A204.1 (cell line): ENCODE data around the gene ALOX5.
"Not testable (repeated sequence)": the region's sequence is repeated elsewhere in the genome, so short reads cannot be mapped to it uniquely, and the experiment has no call there.

Experiments
- FAIRE-seq: peaks from 2 replicates; lab custom pipeline; 2012; peaks lifted over from hg19 to GRCh38; lab: Jason Lieb, UNC

Gene ALOX5

DNA sequence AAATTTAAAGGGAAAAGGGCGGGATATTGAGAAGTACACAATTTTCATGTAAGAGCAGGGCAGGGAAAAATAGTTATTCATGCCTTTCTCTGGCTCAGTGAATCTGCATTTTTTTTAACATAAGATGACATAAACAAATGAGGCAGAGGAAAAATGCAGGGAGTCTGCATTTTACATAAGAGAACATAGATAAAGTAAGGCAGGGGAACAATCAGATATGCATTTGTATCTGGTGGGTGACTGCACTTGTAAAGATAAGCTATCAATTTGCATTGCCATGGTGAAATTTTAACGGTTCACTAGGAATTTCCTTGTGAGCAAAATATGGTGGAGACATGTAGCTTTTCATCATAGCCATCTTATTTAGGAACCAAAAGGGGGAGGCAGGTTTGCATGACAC lies 33.5 kb downstream of the ALOX5 start:
- FAIRE-seq: no peak

DNA sequence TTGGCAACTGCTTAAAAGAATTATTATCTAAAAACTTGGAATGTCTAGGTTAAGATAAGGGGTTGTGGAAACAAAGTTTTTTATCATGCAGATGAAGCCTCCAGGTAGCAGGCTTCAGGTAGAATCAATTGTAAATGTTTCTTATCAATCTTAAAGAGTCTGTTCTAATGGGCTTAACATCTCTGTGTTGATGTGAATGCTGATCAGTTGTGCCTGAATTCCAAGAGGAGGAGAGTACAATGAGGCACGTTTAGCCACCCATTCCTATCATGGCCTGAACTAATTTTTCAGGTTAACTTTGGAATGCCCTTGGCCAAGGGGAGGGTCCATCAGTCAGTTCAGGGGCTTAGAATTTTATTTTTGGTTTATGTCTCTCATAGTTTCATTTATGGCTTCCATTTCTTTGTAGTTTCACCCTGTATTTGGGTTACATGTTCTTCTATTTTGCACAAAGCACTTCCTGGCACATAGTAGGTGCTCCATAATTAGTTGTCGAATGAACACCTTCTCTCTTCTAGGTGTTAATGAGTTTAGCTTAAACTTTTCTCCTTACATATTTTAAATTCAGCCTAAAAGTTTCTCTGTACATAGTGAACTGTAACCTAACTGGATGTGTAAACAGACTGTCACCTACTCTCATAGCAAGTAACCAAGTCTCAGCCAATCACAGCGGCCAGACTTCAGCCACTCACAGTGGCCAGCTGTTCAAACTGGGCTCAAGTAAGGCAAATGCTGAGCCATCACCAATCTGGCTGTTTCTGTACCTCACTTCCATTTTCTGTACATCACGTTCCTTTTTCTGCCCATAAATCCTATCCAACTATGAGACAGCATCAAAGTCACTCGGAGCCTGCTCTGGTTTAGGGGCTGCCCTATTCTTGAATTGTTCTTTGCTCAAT lies 34.7 kb downstream of the ALOX5 start:
- no peak for FAIRE-seq

DNA sequence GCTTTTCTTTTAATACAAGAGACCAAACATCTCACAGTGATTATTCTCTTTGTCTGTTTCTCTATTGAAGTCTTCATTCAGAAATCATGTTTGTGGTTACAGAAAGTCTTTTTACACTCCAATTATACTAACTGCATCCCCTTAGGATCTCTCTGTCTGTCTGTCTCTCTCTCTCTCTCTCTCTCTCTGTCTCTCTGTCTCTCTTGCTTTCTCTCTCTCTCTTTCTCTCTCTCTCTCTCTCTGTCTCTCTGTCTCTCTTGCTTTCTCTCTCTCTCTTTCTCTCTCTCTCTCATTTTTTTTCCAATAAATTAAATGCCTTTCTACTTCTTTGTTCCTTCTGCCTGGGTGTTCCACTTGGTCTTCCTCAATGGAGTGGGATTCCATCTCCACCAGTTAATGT lies 35.3 kb downstream of the ALOX5 start:
- FAIRE-seq: not testable (repeated sequence)

DNA sequence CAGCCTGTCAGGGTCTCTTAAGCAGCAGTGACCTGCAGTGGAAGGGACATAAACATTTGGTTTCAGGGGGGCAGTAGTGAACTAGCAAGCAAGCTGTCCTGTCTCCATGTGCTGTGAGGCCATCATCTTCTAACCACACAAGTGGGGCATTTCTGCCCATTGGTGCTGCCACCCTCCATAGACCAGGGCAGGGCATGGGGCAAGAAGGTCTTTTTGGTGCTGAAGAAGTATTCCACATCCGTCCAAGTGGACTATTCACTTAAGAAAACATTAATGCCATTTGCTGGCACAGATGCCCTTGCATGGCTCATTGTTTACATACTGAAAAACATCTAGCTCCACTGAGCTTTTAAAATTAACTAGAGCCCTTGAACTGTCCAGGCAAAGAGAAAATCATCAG lies 35.8 kb downstream of the ALOX5 start:
- no peak for FAIRE-seq

DNA sequence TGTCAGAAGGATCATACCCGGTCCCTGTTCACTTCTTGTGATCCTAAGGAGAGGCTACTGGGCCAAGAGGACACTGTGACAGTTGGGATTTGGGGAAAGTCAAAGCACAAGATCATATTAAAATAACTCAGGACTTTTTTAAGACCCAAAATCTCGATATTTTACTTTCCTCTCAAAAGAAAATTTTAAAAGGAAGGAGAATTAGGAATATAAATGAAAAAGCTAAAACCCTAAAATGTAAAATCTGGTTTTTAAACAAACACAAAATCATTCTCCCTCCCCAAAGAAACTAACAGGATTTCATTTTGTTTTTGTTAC lies 36.4 kb downstream of the ALOX5 start:
- no peak for FAIRE-seq

DNA sequence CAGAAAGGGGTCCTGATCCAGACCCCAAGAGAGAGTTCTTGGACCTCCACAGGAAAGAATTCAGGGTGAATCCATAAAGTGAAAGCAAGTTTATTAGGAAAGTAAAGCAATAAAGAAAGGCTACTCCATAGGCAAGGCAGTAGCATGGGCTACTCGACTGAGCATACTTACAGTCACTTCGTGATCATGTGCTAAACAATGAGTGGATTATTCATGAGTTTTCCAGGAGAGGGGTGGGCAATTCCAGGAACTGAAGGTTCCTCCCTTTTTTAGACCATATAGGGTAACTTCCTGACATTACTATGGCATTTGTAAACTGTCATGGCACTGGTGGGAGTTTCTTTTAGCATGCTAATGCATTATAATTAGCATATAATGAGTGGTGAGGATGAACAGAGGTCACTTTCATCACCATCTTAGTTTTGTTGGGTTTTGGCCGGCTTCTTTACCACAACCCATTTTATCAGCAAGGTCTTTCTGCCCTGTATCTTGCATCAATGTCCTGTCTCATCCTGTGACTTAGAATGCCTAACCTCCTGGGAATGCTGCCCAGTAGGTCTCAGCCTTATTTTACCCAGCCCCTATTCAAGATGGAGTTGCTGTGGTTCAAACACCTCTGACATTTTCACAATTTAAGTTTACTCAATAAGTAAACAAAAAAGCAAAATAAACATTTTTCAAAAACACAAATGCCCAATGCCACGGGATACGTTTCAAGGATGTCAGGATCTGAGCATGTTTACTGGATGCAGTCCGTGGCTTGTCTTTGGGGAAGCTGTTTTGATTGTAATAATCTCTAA lies 37.0 kb downstream of the ALOX5 start:
- no peak for FAIRE-seq

DNA sequence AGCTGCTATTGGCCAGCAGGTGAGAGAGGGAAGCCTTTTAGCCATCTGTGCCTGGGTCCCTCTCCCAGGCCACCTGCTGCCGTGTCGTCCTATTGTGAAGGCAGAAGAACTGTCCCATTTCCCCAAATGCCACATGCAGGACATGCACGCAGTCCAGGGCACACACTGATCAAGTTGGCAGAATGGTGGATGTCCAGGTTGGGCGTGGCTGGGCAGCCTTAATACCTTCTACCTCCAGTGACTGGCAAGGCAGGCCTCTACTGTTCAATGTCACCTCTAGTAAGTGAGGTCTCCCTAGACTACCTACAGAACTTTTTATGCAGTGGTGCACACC lies 37.6 kb downstream of the ALOX5 start:
- FAIRE-seq: no peak

DNA sequence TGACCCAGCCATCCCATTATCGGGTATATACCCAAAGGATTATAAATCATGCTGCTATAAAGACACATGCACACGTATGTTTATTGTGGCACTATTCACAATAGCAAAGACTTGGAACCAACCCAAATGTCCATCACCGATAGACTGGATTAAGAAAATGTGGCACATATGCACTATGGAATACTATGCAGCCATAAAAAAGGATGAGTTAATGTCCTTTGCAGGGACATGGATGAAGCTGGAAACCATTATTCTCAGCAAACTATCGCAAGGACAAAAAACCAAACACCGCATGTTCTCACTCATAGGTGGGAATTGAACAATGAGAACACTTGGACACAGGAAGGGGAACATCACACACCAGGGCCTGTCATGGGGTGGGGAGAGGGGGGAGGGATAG lies 41.0 kb downstream of the ALOX5 start:
- FAIRE-seq: not testable (repeated sequence)

DNA sequence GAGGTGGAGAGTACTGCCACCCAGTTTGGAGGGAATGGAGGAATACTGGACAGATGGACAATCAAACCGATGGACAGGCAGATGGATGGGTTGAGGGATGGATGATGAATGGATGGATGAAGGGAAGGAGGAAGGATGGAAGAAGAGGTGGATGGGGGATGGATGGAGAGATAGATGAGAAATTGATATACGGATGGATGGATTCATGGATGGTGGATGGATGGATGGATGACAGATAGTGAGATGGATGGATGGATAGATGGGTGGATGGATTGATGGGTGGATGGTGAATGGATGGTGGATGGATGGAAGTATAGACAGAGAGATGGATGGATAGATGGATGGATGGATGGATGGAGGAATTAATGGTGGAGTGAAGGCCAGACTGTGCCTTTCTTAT lies 42.6 kb downstream of the ALOX5 start:
- FAIRE-seq: no peak

DNA sequence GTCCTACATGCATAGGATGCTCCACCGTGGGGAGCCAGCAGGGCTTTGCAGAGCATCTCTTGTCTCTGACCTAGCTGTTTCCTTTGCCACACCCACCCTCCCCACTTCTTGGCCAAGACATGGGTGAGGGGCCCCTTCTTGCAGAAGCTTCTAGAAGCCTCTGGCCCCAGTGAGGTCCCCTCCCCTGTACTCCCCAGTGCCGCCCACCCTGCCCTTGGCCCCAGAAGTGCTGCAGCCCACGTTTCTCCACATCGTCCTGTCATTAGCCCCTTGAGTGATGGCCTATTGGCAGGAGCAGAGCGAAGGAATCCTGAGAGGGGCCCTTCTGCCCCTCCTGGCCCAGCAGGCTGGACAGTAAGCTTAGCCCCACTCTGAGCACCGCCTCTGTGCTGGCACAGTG lies 43.7 kb downstream of the ALOX5 start:
- no peak for FAIRE-seq

DNA sequence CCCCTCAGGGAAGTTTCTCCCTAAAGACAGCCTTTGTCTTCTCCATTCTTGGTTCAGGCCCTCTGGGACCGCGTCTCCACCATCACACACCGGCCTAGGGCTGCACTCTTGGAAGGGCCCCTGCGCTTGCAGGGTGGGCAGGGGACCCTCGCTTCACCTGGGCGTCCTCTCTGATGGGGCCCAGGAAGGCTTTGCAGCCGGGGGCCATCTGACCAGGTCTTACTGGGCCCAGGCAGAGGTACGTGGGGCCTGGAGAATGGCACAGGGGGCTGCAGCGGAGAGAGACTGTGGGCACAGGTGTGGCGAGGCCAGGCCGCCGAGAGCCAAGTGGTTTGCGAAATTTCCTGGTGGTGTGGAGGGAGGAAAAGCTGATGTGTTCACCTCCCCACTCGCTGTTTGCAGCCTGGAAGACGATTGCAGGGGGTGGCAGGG lies 44.4 kb downstream of the ALOX5 start:
- no peak for FAIRE-seq

DNA sequence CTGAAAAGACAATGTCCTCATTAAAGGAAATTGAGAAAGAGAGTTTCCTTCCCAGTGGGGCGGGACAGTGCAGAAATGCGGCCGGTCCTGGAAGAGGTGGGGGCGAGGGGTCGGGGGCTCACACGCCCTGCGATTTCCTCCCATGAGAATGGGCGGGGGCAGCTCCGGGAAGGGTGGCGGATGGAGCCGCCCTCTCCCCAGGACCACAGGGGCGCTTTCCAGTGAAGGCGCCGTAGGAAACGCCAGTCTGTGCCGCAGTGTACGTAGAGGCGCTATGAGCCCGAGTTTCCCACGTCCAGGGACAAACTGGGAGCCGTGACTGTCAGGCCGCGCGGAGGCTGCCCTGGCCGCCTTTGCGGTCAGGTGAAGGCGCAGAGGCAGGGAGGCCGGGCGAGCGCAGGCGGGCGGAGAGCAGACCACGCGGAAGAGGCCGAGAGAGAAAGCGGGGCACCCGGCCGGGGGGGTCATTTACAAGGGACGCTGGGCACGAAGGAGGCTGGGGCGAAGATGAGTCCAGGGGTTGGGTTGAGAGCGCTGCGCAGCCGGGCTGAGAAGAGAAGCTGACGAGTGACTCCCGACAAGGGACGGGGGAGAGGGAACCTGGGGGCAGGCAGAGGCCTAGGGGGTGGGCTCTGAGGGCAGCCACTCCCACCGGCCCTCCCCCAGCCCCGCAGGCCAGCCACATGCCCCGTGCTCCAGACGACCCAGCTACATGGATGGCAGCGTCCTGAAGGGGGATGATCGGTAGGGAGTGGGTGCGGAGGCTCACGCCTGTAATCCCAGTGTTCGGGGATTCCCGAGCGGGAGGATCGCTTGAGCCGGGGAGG lies 45.0 kb downstream of the ALOX5 start:
- FAIRE-seq: no peak

DNA sequence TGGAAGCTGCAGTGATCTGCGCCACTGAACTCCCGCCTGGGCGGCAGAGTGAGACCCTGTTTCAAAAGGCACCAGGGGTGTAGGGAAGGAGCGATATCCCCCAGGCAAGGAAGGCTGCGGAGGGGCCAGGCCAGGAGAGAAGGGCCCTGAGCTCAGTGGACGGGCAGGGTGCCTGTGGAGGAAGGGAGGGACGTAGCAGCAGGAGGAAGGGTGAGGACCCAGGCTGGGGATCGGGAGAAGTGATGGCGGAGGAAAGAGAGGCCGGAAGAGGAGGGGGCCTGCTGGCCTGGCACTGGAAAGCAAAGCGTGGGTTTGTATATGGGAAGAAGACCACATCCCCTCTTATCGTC lies 45.6 kb downstream of the ALOX5 start:
- FAIRE-seq: no peak

DNA sequence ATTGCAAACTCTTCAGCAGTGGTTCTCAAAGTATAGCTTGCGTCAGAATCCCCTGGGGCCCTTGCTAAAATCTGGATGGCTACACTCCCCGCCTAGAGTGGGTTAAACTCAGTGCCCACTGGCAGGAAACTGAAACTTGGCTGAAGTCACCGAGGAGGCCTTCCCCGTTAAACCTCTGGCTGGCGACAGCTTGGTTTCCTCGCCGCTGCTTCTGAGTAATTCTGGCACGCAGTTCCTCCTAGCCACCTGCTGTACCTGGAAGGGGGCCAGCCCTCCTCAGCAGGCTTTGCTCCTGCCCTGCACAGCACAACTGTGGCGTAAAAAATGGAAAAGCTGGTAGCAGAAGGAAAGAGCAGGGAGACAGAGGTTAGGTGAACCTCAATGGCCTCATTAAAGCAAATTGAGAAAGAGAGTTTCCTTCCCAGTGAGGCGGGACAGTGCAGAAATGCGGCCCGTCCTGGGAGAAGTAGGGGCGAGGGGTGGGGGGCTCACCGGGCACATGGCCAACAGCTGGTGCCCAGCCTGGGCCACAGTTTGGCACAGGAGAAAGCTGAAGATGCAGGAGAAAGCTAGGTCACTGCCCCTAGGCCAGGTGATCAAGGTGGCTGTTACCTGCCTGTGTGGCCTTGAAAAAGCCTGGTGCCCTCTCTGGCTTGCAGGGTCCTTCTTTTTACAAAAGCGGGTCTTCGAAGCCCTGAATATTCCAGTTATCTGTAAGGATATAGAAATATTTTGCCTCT lies 46.6 kb downstream of the ALOX5 start:
- FAIRE-seq: no peak

DNA sequence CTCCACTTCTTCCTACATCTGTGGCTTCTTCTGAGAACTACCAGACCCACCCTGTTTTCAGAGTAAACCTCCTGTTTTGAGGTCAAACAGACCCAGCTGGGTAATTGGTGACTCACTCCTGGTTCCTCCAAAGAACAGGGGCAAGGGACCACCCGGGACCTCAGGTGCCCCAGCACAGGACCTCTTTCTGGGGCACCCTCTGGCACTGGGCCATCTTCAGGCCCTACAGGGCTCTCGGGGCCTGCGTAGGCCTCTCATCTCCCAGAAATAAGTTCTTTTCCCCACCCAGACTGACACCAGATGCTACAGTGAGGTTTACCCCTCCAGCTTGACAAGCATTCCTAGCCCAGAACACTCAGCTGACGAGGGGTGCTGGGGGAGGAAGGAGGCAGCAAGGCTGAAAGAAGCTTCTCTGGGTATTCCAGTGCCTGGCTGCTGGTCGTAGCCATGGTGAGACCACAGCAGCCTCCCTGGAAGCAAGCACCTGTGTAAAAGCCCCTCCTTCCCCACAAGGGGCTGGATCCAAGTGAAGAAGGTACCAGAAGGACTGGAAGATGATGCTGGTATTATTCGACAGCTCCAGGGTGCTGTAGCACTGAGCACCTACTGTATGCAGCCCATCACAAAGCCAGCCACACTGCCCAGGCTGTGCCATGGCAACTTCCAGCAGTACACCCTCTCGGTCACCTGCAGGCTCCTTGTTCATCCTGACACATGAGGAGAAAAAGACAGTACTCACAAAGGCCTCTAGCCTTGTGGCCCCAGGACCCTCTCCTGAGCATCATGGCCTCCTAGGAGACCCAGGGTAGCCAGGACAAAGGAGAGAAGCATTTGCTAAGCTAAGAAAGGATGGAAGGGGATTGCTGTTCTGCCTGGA lies 47.4 kb downstream of the ALOX5 start:
- no peak for FAIRE-seq

DNA sequence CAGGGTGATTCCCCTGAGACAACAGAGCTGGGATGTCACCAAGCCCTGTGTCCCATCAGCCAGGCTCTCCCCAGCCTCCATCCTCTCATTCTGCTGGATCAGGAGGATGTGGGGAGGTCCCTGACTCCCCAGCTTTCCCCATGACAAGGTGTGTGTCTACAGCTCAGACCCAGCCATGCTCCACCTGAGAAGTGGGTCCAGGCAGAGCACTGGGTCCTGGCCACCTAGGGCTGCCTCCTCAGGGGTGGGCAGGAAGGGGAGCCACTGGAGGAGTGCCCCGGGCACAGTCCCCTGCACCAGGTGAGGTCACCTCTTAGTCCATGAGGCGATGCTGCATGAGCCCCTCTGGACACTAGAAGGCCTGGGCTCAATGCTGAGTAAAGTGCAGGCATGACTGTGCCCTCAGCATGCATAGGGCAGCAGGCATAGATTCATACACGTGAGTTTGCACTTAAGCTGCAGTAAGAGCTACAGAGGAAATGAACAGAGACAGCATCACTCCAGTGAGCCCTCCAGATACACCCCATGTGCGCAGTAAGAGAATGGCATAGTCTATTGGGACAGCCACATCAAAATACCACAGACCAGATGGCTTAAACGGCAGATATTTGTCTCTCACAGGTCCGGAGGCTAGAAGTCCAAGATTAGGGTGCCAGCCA lies 48.3 kb downstream of the ALOX5 start:
- no peak for FAIRE-seq

DNA sequence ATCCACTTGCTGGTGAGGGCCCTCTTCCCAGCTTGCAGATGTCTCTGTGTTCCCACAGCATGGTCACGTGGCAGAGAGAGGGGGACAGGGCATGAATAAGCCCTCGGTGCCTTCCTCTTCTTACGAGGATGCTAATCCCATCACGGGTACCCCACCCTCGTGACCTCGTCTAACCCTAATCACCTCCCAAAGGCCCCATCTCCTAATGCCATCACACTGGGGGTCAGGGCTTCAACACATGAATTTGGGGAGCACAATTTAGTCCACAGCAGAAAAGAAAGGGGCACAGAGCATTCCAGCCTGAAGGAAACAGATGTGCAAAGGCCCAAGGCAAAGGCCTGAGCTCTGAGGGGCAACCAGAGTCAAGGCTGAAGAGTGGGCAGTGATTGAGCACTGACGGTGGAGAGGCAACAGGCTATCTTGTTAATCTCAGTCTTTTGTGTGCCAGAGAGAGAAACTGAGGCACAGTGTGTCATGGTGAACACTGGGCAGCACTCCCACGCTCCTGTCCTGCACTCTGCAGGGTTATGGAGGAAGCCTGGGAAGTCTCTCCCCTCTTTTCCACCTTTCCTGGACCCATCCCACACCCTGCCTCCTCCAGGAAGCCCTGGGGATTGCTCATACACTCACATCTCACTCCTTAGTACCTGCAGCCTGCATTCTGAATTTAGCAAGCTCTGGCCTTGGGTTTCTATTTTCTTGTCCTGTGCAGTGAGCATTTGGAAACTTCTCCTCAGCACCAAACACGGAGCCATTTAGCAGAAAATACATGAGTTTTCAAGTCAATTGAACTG lies 49.0 kb downstream of the ALOX5 start:
- FAIRE-seq: no peak

DNA sequence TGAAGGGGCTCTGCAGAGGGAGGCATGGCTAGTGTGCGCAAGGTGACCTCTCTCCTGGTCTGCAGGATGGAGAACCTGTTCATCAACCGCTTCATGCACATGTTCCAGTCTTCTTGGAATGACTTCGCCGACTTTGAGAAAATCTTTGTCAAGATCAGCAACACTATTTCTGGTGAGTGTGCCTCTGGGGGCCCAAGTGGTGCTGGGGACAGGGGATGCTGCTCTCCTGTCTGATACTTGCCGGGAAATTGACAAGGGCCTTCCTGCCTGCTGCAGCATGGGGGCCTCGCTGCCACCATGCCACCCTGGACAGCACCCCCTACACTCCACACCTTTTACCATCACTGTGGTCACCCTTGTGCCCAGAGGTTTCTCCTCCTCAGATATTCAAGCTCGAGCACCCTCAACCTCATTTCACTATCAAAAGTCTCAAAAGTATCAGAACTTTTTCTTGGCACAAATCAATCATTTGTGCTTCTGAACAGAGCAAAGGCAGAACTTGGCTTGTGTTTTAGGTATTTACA lies 50.0 kb downstream of the ALOX5 start:
- FAIRE-seq: no peak

DNA sequence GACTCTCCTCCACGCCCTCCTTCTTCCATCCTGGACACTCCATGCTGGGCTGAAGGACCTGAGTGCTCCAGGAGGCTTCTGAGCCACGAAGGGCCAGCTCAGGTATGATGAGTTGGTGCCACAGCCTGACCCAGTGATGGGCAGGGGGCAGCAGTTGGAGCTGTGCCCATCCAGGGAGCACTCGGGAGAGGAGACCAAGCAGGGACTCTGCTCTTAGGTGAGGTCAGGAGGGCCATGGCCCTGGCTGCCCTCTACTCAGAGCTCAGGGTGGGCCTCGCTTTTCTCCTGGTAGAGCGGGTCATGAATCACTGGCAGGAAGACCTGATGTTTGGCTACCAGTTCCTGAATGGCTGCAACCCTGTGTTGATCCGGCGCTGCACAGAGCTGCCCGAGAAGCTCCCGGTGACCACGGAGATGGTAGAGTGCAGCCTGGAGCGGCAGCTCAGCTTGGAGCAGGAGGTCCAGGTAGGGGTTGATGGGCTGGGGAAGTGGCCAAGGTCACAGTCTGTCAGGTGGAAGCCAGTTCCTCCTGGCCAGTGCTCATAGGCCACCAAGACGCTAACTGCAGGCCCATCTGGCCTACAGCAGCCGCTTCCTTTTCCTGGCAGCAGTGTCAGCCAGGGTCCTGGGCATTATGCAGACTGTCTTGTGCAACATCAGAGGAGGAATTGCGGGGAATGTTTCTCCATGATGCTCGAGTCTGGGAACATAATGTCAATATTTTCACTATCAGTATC lies 50.8 kb downstream of the ALOX5 start:
- FAIRE-seq: no peak
